Activated CD4-positive, CD25-positive, alpha-beta regulatory T cell (primary cell): ENCODE data around the gene GPBP1L1.
"Not testable (repeated sequence)": the region's sequence is repeated elsewhere in the genome, so short reads cannot be mapped to it uniquely, and the experiment has no call there.

Experiments used
- DNase-seq, 4 experiments: peaks; one replicate each; lab custom pipeline; 2025; lab: John Stamatoyannopoulos, UW

The GPBP1L1 gene

DNA sequence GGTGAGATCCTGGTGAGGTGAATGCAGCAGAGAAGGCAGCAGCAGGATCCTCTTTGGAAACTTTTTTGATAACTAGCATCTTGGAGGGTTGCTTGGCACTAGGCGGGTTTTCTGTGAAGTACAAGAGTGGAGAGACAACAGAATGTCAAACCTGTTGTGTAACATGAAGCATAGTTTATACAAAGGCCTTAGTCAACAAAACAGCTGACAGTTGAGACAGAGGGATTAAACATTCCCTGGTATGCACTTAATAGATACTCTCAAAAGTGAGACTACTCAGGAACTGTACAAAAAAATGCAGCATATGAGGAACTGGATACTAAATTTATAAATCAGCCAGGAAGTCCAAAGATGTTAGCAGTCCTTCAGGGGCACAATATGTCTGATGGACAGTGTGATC lies 46.0 kb downstream of the GPBP1L1 start:
- DNase-seq, result no peak

DNA sequence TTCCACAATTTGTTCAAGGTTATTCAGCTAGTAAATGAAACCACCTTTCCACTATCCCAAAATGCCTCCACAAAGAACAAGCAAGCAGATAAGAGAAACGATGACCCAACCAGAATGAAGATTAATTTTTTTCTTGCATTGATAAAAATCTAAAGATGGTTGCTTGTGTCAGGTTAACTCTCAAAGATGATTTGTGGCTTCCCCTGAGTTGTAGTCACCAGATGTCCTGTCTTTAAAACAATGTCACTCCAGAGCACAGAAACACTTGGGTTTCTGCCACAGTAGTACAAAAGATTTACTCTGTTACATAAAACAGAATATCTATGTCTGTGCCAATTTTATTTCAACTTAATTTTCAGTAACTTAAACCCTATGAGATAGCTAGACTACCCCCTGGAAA lies 51.1 kb downstream of the GPBP1L1 start:
- DNase-seq, result no peak

DNA sequence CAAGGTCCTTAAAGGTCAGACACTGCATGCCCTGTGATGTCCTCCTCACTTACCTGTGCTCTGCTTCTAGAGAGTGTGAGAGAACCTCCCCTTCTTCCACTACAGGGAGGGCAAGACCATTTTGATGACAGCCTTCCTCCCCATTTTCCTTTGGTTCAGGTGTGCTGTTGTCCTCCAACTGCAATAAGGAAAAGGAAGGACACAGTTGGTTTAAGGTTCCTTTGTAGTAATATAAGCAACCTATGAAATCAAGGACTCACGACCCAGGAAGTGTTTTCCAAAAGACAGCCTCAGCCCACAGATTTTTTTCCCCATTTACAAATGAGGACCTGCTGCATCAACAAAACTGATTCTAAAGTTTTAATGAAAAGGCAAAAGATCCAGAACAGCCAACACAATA lies 55.9 kb downstream of the GPBP1L1 start:
- DNase-seq, result no peak

DNA sequence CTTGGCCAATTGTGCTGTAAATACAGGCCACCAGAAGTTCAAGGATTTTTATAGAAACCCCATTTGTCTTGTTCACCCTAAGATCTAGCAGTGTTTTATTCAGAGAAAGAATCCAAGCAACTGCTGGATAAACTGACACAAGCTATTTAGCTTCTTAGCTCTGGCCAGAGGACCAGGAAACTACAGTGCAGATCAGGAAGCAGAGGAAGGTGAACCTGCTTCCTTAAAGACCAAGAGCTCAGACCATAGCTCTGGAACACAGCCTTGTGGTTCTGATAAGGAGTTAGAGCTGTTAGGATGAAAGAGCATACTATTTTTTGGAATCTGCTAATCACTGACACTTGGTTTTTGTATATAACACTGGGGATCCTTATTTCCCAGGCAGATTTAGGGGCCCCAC lies 57.3 kb downstream of the GPBP1L1 start:
- DNase-seq, result no peak

DNA sequence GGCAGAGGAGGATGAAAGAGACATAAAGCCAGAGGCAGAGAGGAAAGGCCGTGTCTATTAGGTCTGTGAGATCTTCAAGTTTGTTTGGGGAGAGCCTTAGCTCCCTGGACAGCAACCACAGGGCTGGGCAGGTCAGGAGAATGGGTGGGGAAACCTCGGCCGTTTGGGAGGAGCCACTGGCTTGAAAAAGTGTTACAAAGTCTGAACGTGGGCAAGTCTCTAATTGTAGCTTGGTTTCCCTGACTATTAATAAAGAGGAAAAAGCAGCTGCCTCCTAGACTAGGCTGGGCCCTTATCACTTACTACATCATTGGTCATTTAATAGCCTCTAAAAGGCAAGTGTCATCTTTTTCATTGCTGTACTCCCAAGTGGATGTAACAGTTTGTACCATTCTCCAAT lies 62.4 kb downstream of the GPBP1L1 start, which contains the start of gene CCDC17:
Gene CCDC17, minus strand, starts transcription at position 83 of the 400 bp plus-strand sequence. CDS start 145 bp downstream, outside the sequence.
- no peak for DNase-seq

- DNase-seq, result no peak
Observed at GRCh38 chr1:45622524-45623394, 63.6 kb downstream of the GPBP1L1 start.

- no peak for DNase-seq
Observed at GRCh38 chr1:45621895-45622523, 64.3 kb downstream of the GPBP1L1 start.

DNA sequence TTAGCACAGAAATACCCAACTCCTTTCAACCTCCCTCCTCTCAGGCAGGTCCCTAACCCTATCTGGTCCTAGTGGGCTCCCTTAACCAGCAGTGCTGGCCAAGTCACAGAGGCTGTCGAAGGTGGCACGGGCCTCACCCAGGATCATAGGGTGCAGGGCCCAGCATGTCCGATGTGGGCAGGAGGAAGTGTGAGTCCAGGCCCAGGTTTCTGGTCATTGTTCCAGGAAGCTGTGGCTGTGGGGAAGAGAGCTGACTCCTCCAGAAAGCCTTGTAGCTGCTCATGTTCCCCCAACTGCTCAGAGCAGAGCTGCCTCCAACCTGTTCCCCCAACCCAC lies 64.9 kb downstream of the GPBP1L1 start:
- DNase-seq, result no peak

- no peak for DNase-seq
Observed at GRCh38 chr1:45620588-45621500, 65.5 kb downstream of the GPBP1L1 start.

DNA sequence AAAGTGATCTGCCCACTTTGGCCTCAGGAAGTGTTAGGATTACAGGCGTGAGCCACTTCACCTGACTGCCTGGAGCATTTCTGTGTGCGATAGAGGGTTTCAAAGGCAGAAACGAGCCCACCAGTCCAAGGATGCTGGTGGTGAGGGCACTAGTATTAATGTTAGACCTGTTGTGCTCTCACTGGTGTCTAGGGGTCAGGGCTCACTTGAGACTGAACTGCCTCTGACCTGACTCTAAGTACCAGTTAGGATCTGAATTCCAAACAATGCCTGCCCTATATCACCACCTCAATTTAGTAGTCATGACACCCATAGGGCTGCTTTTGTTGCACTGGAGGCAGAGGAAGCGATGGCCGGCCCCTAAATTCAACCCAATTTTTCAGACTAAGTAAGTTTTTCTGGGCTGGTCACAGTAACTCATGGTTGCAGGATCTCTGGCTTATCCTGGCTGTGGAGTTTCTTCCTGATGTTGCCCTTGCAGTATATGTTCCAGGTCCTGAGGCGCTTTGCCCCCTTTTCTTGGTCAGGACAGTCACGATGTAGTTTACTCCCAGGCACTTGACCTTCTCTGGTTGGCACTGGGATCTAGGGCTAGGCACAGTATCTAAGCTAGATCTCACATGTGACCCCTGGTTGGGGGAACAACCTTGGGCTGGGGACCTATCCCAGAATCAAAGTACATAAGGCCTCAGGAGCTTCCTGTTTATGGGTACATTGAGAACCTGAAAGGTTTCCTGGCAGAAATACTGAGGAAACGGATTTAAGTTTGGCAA lies 67.0 kb downstream of the GPBP1L1 start:
- no peak for DNase-seq

DNA sequence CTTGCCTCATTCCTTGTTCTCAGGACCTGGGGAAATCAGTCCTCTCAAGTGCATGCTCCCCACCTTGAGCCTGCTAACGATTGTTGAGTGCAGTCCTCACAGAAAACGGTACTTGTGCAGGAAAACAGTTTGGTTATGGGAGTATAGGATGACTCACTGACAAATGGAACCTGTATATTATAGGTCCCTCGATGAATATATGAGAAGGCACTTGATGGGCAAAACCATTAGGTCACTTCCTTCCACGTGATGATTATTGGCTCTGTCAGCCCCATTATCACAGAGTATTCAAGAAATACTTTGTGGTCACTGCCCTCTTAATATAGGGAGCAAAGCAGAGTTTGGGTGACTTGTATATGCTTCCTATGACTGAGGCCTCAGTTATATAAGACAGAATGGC lies 68.7 kb downstream of the GPBP1L1 start:
- DNase-seq, result no peak

- DNase-seq, result no peak
Observed at GRCh38 chr1:45615885-45616284, 70.4 kb downstream of the GPBP1L1 start.

DNA sequence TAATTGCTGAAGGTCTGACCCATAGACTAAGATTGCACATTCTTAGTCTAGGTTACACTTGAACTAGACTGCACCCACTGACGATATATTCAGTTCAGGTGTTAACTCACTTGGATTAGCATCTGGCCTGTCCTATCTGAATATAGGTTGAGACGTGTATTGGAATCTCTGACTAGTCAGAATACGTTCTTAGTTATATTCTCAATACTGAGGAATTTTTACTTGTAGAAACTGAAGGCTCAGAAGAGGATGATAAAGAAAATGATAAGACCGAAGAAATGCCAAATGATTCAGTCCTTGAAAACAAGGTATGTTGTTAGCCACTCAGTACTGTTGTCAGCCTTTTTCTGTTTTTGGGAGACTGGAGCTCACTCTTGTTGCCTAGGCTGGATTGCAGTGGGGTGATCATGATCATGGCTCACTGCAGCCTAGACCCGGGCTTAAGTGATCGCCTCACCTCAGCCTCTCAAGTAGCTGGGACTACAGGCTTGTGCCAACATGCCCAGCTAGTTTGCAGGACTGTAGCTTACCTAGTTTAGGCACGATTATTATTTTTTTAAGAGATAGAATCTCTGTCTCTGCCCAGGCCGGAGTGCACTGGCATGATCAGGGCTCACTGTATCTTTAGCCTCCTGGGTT lies 73.3 kb downstream of the GPBP1L1 start:
- DNase-seq, result no peak

DNA sequence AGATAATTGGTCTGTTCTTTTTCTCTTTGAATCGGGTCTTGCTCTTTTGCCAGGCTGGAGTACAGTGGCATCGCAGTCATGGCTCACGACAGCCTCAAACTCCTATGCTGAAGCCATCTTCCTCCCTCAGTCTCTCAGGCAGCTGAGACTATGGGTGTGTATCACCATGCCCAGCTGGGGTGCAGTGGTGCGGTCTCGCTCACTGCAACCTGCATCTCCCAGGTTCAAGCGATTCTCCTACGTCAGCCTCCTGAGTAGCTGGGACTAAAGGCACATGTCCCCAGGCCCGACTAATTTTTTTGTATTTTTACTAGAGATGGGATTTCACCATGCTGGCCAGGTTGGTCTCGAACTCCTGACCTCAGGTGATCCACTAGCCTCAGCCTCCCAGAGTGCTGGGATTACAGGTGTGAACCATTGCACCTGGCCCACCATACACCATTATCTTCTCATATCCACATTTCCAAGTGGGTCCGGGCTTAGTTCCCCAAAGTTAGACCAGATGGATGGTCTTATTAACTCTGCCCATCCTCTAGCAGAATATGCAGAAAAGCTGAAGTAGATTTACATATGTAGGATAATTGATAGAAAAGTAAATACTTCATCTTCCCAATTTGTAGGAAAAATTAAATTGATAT lies 75.6 kb downstream of the GPBP1L1 start:
- no peak for DNase-seq

- DNase-seq, result no peak
Observed at GRCh38 chr1:45608175-45609156, 77.9 kb downstream of the GPBP1L1 start.

DNA sequence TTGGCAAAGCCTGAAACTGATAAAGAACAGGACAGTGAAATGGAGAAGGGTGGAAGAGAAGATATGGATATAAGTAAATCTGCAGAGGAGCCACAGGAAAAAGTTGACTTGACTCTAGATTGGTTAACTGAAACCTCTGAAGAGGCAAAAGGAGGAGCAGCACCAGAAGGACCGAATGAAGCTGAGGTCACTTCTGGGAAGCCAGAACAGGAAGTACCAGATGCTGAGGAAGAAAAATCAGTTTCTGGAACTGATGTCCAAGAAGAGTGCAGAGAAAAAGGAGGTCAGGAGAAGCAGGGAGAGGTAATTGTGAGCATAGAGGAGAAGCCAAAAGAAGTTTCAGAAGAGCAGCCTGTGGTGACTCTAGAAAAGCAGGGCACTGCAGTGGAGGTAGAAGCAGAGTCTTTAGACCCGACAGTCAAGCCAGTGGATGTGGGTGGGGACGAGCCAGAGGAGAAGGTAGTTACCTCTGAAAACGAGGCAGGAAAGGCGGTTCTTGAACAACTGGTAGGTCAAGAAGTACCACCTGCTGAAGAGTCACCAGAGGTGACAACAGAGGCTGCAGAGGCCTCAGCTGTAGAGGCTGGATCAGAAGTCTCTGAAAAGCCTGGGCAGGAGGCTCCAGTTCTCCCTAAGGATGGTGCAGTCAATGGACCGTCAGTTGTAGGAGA lies 78.8 kb downstream of the GPBP1L1 start:
- no peak for DNase-seq

DNA sequence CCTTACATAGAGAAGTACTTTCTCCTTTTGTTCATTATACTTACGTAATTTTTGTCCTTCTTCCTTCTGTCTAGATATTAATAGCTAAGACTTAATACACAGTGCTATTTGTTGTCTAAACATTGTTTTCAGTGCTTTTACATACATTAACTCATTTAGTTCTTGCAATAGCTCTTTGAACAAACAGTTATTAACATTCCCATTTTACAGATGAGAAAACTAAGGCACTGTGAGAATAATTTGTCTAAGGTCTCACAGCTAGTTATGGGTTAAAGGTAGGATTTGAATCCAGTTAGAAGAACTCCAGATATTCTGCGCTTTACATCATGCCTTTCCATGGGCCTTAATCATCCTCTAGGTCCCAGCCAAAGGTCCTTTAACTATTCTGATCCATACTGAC lies 82.1 kb downstream of the GPBP1L1 start:
- no peak for DNase-seq

- DNase-seq, result not testable (repeated sequence)
Observed at GRCh38 chr1:45596765-45597164, 89.6 kb downstream of the GPBP1L1 start.

DNA sequence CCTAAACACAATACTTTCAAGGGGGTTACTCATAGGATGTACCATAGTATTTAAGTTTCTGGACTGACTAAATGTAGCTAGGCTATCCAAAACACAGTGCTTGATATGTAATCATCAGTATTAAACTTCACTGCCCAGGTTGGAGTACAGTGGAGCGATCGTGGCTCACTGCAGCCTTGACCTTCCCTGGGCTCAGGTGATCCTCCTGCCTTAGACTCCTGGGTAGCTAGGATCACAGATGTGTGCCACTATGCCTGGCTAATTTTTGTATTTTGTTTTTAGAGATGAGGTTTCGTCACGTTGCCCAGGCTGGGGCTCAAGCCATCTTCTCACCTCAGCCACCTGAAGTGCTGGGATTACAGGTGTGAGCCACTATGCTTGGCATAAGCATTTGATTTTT lies 91.9 kb downstream of the GPBP1L1 start:
- no peak for DNase-seq
